Measurements from ENCODE around the gene ANAPC10. TPM values are rescaled to one million over a fixed set of nuclear protein-coding genes. Genes with fewer than 3 reads are reported as not detected.

Gene ANAPC10
- total RNA-seq, 4 donors from 2014 or later: 22.3 to 66.6 (median 31.1) TPM

GRCh38 chr4:145130788-145131399, 32.9 kb upstream of the ANAPC10 start:
- no peaks in the 10 kb centered on the region for H3K9me3 ChIP-seq
- peaks cover 0 to 11% (median 0%) of the 10 kb centered on the region in 3 donors for H3K4me1 ChIP-seq
- no peaks in the 10 kb centered on the region for H3K27me3 ChIP-seq
- no peak for ATAC-seq
- H3K27ac ChIP-seq: peak overlapping the region in 1 of 4 donors; percentile 30
- no peak overlapping the region for H3K4me3 ChIP-seq
- peaks cover 0 to 45% of the 10 kb centered on the region in 2 donors for H3K36me3 ChIP-seq
- 61 to 88% methylated on average over 1 to 2 of the region's 2 CpGs for WGBS, 2 donors (ENCODE audit: low coverage in 1 of 2)
- TF ChIP-seq EP300 (IDR thresholded peaks at IDR 0.05) (no peak), POLR2AphosphoS5 (IDR thresholded peaks at IDR 0.05) (peak; percentile 34)

- peaks cover 0 to 11% (median 0%) of the 10 kb centered on the region in 3 donors for H3K4me1 ChIP-seq
- no peaks in the 10 kb centered on the region for H3K9me3 ChIP-seq
- peaks cover 0 to 53% of the 10 kb centered on the region in 2 donors for H3K36me3 ChIP-seq
- ATAC-seq: no peak
- no peak overlapping the region for H3K4me3 ChIP-seq
- TF ChIP-seq EP300 (IDR thresholded peaks at IDR 0.05) (no peak), POLR2A (IDR thresholded peaks at IDR 0.05) (no peak), CTCF (IDR thresholded peaks at IDR 0.05) (no peak), POLR2AphosphoS5 (IDR thresholded peaks at IDR 0.05) (no peak)
- H3K27me3 ChIP-seq: no peaks in the 10 kb centered on the region
- H3K27ac ChIP-seq: peak overlapping the region in 1 of 4 donors; percentile 9
These were observed 32.1 kb upstream of the ANAPC10 start for GRCh38 chr4:145130130-145130529.

- no peak for ATAC-seq
- Histone ChIP-seq H3K36me3 (peaks cover 0 to 94% of the 10 kb centered on the region in 2 donors), H3K9me3 (no peaks in the 10 kb centered on the region), H3K27ac (no peak overlapping the region), H3K4me3 (no peak overlapping the region), H3K27me3 (no peaks in the 10 kb centered on the region), H3K4me1 (no peaks in the 10 kb centered on the region)
- TF ChIP-seq POLR2AphosphoS5 (IDR thresholded peaks at IDR 0.05): no peak
- TF ChIP-seq EP300 (IDR thresholded peaks at IDR 0.05): no peak
- TF ChIP-seq CTCF (IDR thresholded peaks at IDR 0.05): no peak
- no peak for TF ChIP-seq POLR2A (IDR thresholded peaks at IDR 0.05)
- 98 to 100% methylated on average over 2 of the region's 2 CpGs for WGBS, 2 donors (ENCODE audit: low coverage in 1 of 2)
These were observed 27.4 kb upstream of the ANAPC10 start for GRCh38 chr4:145125396-145125795.

GRCh38 chr4:145108128-145108527, 10.1 kb upstream of the ANAPC10 start:
- peaks cover 5 to 89% of the 10 kb centered on the region in 2 donors for H3K36me3 ChIP-seq
- peaks cover 0 to 4% (median 0%) of the 10 kb centered on the region in 3 donors for H3K4me1 ChIP-seq
- no peak overlapping the region for H3K4me3 ChIP-seq
- no peaks in the 10 kb centered on the region for H3K27me3 ChIP-seq
- H3K27ac ChIP-seq: no peak overlapping the region
- no peaks in the 10 kb centered on the region for H3K9me3 ChIP-seq
- TF ChIP-seq EP300 (IDR thresholded peaks at IDR 0.05) (no peak), POLR2A (IDR thresholded peaks at IDR 0.05) (no peak), POLR2AphosphoS5 (IDR thresholded peaks at IDR 0.05) (no peak), CTCF (IDR thresholded peaks at IDR 0.05) (no peak)
- no peak for ATAC-seq

DNA sequence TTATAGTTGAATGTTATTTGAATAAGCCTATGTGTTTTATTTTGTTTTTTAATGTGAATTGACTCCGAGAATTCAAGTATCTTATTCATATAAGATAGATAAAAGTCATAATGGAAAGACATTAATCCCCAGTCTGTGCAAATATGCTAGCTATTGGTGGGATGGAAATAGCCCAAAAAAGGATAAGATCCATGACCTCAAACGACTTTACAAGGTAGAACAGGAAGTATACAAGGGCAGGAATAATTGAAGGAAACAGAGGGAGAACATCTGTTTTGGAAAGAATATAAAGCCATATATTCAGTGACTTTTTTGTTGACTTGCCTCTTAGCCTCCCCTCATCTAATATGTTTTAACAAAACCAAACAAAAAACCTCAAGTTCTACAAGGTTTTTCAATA, 9.1 kb upstream of the ANAPC10 start:
- no peak for TF ChIP-seq CTCF (IDR thresholded peaks at IDR 0.05)
- no peak for TF ChIP-seq POLR2AphosphoS5 (IDR thresholded peaks at IDR 0.05)
- TF ChIP-seq POLR2A (IDR thresholded peaks at IDR 0.05): no peak
- TF ChIP-seq EP300 (IDR thresholded peaks at IDR 0.05): no peak
- no peak for ATAC-seq
- H3K36me3 ChIP-seq: peaks cover 4 to 79% of the 10 kb centered on the region in 2 donors
- H3K4me3 ChIP-seq: no peak overlapping the region
- H3K27me3 ChIP-seq: no peaks in the 10 kb centered on the region
- WGBS, 2 donors (ENCODE audit: low coverage in 1 of 2): 48 to 56% methylated on average over 2 of the region's 2 CpGs
- no peak overlapping the region for H3K27ac ChIP-seq
- H3K9me3 ChIP-seq: no peaks in the 10 kb centered on the region
- H3K4me1 ChIP-seq: peaks cover 0 to 13% (median 0%) of the 10 kb centered on the region in 3 donors

Measured in gastroesophageal sphincter (tissue), 4 donors.